ENCODE measurements around the gene SLC2A13.
"Not testable (repeated sequence)": the region's sequence is repeated elsewhere in the genome, so short reads cannot be mapped to it uniquely, and the experiment has no call there.

SLC2A13 gene

GRCh38 chr12:39946361-39947280 is 159.3 kb downstream of the SLC2A13 start:
- no peak for DNase-seq (ENCODE audit: low read depth, low spot score)
- no peak overlapping the region for H3K27ac ChIP-seq

- no peak for DNase-seq (ENCODE audit: low read depth, low spot score)
- no peak overlapping the region for H3K27ac ChIP-seq
Measured at GRCh38 chr12:39937119-39937518, 168.8 kb downstream of the SLC2A13 start.

- no peak for DNase-seq (ENCODE audit: low read depth, low spot score)
- no peak overlapping the region for H3K27ac ChIP-seq
Measured at GRCh38 chr12:39935839-39936238, 170.0 kb downstream of the SLC2A13 start.

- H3K27ac ChIP-seq: no peak overlapping the region
- DNase-seq (ENCODE audit: low read depth, low spot score): no peak
Measured at GRCh38 chr12:39935275-39935674, 170.6 kb downstream of the SLC2A13 start.

- H3K27ac ChIP-seq: no peak overlapping the region
- DNase-seq (ENCODE audit: low read depth, low spot score): no peak
Measured at GRCh38 chr12:39931857-39932256, 174.0 kb downstream of the SLC2A13 start.

- DNase-seq (ENCODE audit: low read depth, low spot score): no peak
- H3K27ac ChIP-seq: no peak overlapping the region
Measured at GRCh38 chr12:39931231-39931630, 174.7 kb downstream of the SLC2A13 start.

- DNase-seq (ENCODE audit: low read depth, low spot score): no peak
- H3K27ac ChIP-seq: no peak overlapping the region
Measured at GRCh38 chr12:39930101-39930500, 175.8 kb downstream of the SLC2A13 start.

GRCh38 chr12:39928181-39928899 is 177.5 kb downstream of the SLC2A13 start:
- no peak for DNase-seq (ENCODE audit: low read depth, low spot score)
- no peak overlapping the region for H3K27ac ChIP-seq

- no peak for DNase-seq (ENCODE audit: low read depth, low spot score)
- no peak overlapping the region for H3K27ac ChIP-seq
Measured at GRCh38 chr12:39923364-39923763, 182.5 kb downstream of the SLC2A13 start.

GRCh38 chr12:39922598-39922997 is 183.3 kb downstream of the SLC2A13 start:
- not testable (repeated sequence) for H3K27ac ChIP-seq; DNase-seq (ENCODE audit: low read depth, low spot score)

- H3K27ac ChIP-seq: no peak overlapping the region
- no peak for DNase-seq (ENCODE audit: low read depth, low spot score)
Measured at GRCh38 chr12:39920647-39921046, 185.2 kb downstream of the SLC2A13 start.

- H3K27ac ChIP-seq: no peak overlapping the region
Measured at GRCh38 chr12:39920222-39920621, 185.7 kb downstream of the SLC2A13 start.

GRCh38 chr12:39919790-39920189 is 186.1 kb downstream of the SLC2A13 start:
- no peak for DNase-seq (ENCODE audit: low read depth, low spot score)
- H3K27ac ChIP-seq: no peak overlapping the region

More at GRCh38 chr12:39920222-39920621, 185.7 kb downstream of the SLC2A13 start:
- DNase-seq (ENCODE audit: low read depth, low spot score): no peak

- no peak overlapping the region for H3K27ac ChIP-seq
- DNase-seq (ENCODE audit: low read depth, low spot score): no peak
Measured at GRCh38 chr12:39915249-39915648, 190.6 kb downstream of the SLC2A13 start.

- peak; percentile 78 for DNase-seq (ENCODE audit: low read depth, low spot score)
- peak overlapping the region; percentile 11 for H3K27ac ChIP-seq
Measured at GRCh38 chr12:39912211-39912980, 193.5 kb downstream of the SLC2A13 start.

- DNase-seq (ENCODE audit: low read depth, low spot score): no peak
- H3K27ac ChIP-seq: no peak overlapping the region
Measured at GRCh38 chr12:39906237-39906636, 199.6 kb downstream of the SLC2A13 start.

GRCh38 chr12:39905152-39905551 is 200.7 kb downstream of the SLC2A13 start:
- no peak overlapping the region for H3K27ac ChIP-seq
- no peak for DNase-seq (ENCODE audit: low read depth, low spot score)

- no peak for DNase-seq (ENCODE audit: low read depth, low spot score)
- no peak overlapping the region for H3K27ac ChIP-seq
Measured at GRCh38 chr12:39902821-39903220, 203.1 kb downstream of the SLC2A13 start.

- no peak for DNase-seq (ENCODE audit: low read depth, low spot score)
Measured at GRCh38 chr12:39897315-39897714, 208.6 kb downstream of the SLC2A13 start.

GRCh38 chr12:39893388-39893787 is 212.5 kb downstream of the SLC2A13 start:
- not testable (repeated sequence) for DNase-seq (ENCODE audit: low read depth, low spot score); H3K27ac ChIP-seq

More at GRCh38 chr12:39897315-39897714, 208.6 kb downstream of the SLC2A13 start:
- no peak overlapping the region for H3K27ac ChIP-seq

Data from epithelial cell of prostate (primary cell).